ENCODE data around the gene RNU5D-1.
"Not testable (repeated sequence)": the region's sequence is repeated elsewhere in the genome, so short reads cannot be mapped to it uniquely, and the experiment has no call there.

The RNU5D-1 gene

DNA sequence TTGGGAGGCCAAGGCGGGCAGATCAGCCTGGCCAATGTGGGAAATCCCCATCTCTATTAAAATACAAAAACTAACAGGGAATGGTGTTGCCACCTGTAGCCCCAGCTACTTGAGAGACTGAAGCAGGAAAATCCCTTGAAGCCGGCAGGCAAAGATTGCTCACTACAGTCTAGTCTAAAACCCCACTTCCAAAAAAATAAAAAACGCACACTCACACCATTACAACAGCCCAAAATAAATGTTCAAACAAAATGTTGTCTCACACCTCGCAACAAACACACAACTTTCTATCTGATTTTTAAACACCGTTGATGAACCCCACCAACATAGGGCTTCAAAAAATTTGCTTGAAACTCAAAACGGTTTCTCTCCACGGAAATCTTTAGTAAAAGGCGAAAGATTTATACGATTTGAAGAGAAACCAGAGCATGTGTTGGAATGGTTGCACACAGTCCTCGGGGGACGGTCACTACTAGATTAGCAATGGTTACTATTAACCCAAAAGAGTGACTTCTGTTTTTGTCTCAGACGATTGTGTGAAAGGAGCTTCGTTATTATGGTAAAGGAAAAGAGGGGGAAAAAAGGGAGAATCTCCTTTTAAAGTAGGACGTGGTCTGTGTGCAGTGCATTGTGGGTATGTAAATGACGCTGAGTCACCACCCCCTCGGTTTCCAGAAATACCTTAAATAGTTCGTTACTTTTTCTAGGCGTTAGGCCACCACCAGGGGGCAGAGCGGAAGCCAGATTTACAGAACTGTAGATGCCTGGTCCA, at the start of gene RNU5D-1:
RNU5D-1 (minus strand) TSS at position 430 of the 772 bp plus-strand sequence.
- 0 out of 2 replicates have a peak, but pooled peaks cover 2% of the 10 kb centered on the region for H3K4me1 ChIP-seq (ENCODE audit: control insufficient read depth, insufficient read depth, low read length)
- no peak within 1 kb of the TSS for H3K4me3 ChIP-seq (ENCODE audit: low read depth, low read length)
- H3K9ac ChIP-seq (ENCODE audit: low read depth, low read length), result peak within 1 kb of the TSS; percentile 96
- H3K9me3 ChIP-seq (ENCODE audit: control insufficient read depth, insufficient read depth, low read length), result no peaks in the 10 kb centered on the region
- H3K27ac ChIP-seq (ENCODE audit: low read depth, low read length), result peak within 1 kb of the TSS; percentile 100
- no peaks in the 10 kb centered on the region for H3K36me3 ChIP-seq (ENCODE audit: control insufficient read depth, insufficient read depth, low read length)
- H3K27me3 ChIP-seq (ENCODE audit: control insufficient read depth, insufficient read depth, low read length), result no peaks in the 10 kb centered on the region

DNA sequence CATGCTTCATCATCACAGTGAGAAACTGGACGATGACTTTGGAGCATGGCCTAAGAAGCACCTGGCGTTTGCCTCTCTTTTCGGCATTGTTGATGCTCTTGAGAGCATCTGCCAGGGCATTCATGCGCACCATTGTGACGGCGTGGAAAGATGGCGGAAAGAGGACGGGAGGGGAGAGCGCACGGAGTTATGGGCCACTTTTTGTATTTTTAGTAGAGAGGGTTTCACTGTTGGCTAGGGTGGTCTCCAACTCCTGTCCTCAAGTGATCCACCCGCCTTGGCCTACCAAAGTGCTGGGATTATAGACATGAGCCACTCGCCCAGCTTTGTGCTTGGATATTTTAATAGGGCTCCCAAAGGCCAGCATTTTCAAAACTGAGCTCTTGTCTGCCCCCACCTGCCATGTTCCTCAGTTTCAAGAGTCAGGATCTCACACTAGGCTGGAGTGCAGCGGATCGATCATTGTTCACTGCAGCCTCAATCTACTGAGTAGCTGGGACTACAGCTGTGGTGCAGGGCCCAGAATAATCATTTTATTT, 49.7 kb upstream of the RNU5D-1 start:
- H3K9ac ChIP-seq (ENCODE audit: low read depth, low read length), result no peak overlapping the region
- peaks cover 12% of the 10 kb centered on the region for H3K4me1 ChIP-seq (ENCODE audit: control insufficient read depth, insufficient read depth, low read length)
- peaks cover 6% of the 10 kb centered on the region for H3K27me3 ChIP-seq (ENCODE audit: control insufficient read depth, insufficient read depth, low read length)
- peaks cover 47% of the 10 kb centered on the region for H3K36me3 ChIP-seq (ENCODE audit: control insufficient read depth, insufficient read depth, low read length)
- no peak overlapping the region for H3K4me3 ChIP-seq (ENCODE audit: low read depth, low read length)
- H3K27ac ChIP-seq (ENCODE audit: low read depth, low read length), result no peak overlapping the region
- no peaks in the 10 kb centered on the region for H3K9me3 ChIP-seq (ENCODE audit: control insufficient read depth, insufficient read depth, low read length)

DNA sequence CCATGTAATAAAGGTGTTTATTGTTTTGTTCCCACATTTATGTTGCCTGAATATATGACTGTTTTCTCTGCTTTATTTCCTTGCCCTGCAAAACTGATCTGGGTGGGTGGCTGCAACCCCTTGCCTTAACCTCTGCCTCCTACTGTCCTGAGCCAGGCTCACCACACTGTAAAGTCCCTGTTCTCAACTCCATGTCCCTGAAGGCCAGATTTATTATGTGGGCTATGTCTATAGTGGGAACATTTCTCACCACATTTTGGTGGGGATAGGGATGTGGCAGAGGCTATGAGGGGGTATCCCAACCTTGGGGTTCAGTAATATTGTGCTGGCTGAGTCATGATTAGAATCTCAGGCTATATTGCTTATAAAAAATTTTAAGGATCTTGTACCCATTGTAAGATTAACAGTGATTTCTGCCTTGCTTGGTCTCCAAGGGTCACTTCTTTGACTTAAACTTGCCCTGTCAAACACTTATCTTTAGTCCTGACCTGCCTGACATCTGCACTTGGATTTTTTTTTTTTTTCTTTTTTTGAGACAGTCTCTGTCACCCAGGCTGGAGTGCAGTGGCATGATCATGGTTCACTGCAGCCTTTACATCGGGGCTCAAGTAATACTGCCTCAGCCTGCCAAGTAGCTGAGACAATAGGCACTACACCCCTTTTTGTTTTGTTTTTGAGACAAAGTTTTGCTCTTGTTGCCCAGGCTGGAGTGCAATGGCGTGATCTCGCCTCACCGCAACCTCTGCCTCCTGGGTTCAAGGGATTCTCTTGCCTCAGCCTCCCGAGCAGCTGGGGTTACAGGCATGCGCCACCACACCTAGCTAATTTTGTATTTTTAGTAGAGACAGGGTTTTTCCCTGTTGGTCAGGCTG, 48.0 kb upstream of the RNU5D-1 start:
- Histone ChIP-seq H3K27ac (ENCODE audit: low read depth, low read length) (no peak overlapping the region), H3K4me3 (ENCODE audit: low read depth, low read length) (no peak overlapping the region), H3K4me1 (ENCODE audit: control insufficient read depth, insufficient read depth, low read length) (peaks cover 5% of the 10 kb centered on the region; the same call in 1 of the 2 replicates), H3K36me3 (ENCODE audit: control insufficient read depth, insufficient read depth, low read length) (peaks cover 47% of the 10 kb centered on the region), H3K27me3 (ENCODE audit: control insufficient read depth, insufficient read depth, low read length) (no peaks in the 10 kb centered on the region; the same call in 1 of the 2 replicates), H3K9me3 (ENCODE audit: control insufficient read depth, insufficient read depth, low read length) (no peaks in the 10 kb centered on the region), H3K9ac (ENCODE audit: low read depth, low read length) (no peak overlapping the region)

DNA sequence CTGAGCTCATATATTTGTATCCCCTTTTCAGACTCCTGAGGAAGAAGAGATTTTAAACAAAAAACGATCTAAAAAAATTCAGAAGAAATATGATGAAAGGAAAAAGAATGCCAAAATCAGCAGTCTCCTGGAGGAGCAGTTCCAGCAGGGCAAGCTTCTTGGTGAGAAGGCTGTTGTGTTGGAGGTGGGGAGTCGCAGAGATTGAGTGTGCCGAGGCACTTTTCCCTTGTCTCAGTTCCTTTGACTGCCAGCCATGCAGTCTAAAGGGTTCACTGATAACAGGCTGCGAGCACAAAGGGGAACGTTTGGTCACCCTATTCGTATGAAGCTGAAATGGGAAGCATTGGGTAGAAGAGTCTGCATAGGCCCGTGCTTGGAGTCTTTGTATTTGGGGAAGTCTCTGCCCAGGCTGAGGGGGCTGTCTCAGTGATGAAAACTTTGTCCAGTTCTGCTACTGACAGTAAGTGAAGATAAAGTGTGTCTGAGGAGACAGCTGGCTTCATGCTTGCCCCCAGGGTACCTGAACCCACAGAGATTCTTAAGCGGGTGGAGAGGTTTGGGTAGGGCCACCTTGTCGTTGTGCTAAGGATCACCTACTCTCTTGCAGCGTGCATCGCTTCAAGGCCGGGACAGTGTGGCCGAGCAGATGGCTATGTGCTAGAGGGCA, 47.1 kb upstream of the RNU5D-1 start:
- no peak overlapping the region for H3K9ac ChIP-seq (ENCODE audit: low read depth, low read length)
- peak overlapping the region; percentile 95 for H3K27ac ChIP-seq (ENCODE audit: low read depth, low read length)
- H3K36me3 ChIP-seq (ENCODE audit: control insufficient read depth, insufficient read depth, low read length), result peaks cover 47% of the 10 kb centered on the region
- H3K4me1 ChIP-seq (ENCODE audit: control insufficient read depth, insufficient read depth, low read length), result no peaks in the 10 kb centered on the region
- no peaks in the 10 kb centered on the region for H3K9me3 ChIP-seq (ENCODE audit: control insufficient read depth, insufficient read depth, low read length)
- peak overlapping the region; percentile 97; the same call in 1 of the 2 replicates for H3K4me3 ChIP-seq (ENCODE audit: low read depth, low read length)
- H3K27me3 ChIP-seq (ENCODE audit: control insufficient read depth, insufficient read depth, low read length), result no peaks in the 10 kb centered on the region

DNA sequence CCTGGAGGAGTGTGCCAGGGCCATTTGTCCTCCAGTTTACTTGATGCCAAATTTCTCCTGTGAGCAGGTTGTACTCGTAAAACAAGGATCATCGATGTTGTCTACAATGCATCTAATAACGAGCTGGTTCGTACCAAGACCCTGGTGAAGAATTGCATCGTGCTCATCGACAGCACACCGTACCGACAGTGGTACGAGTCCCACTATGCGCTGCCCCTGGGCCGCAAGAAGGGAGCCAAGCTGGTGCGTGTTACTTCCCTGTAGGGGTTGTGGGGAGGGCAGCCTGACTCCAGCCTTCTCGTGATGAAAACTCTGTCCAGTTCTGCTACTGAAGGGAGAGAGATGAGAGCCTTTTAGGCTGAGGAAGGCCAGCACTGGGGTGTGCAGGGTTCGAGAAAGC, 46.6 kb upstream of the RNU5D-1 start:
- Histone ChIP-seq H3K4me1 (ENCODE audit: control insufficient read depth, insufficient read depth, low read length) (no peaks in the 10 kb centered on the region), H3K27me3 (ENCODE audit: control insufficient read depth, insufficient read depth, low read length) (no peaks in the 10 kb centered on the region), H3K9me3 (ENCODE audit: control insufficient read depth, insufficient read depth, low read length) (no peaks in the 10 kb centered on the region), H3K36me3 (ENCODE audit: control insufficient read depth, insufficient read depth, low read length) (peaks cover 47% of the 10 kb centered on the region), H3K9ac (ENCODE audit: low read depth, low read length) (peak overlapping the region; percentile 18; the same call in 1 of the 2 replicates), H3K4me3 (ENCODE audit: low read depth, low read length) (peak overlapping the region; percentile 97), H3K27ac (ENCODE audit: low read depth, low read length) (peak overlapping the region; percentile 95)

DNA sequence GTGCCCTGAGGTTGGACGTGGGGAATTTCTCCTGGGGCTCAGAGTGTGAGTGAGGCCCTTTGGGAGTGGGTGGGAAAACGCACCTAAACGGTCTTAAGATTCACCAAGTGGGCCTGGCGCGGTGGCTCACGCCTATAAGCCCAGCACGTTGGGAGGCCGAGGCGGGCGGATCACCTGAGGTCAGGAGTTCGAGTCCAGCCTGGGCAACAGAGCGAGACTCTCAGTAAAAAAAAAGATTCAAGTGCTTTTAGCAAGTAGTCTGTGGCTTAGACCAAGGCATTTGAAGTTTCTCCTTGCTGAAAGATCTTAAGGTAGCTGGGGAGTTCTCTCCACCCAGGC, 45.7 kb upstream of the RNU5D-1 start:
- H3K4me1 ChIP-seq (ENCODE audit: control insufficient read depth, insufficient read depth, low read length), result no peaks in the 10 kb centered on the region
- H3K36me3 ChIP-seq (ENCODE audit: control insufficient read depth, insufficient read depth, low read length), result peaks cover 47% of the 10 kb centered on the region
- no peaks in the 10 kb centered on the region for H3K27me3 ChIP-seq (ENCODE audit: control insufficient read depth, insufficient read depth, low read length)
- H3K4me3 ChIP-seq (ENCODE audit: low read depth, low read length), result peak overlapping the region; percentile 97
- no peaks in the 10 kb centered on the region for H3K9me3 ChIP-seq (ENCODE audit: control insufficient read depth, insufficient read depth, low read length)
- H3K27ac ChIP-seq (ENCODE audit: low read depth, low read length), result peak overlapping the region; percentile 95
- peak overlapping the region; percentile 99 for H3K9ac ChIP-seq (ENCODE audit: low read depth, low read length)

DNA sequence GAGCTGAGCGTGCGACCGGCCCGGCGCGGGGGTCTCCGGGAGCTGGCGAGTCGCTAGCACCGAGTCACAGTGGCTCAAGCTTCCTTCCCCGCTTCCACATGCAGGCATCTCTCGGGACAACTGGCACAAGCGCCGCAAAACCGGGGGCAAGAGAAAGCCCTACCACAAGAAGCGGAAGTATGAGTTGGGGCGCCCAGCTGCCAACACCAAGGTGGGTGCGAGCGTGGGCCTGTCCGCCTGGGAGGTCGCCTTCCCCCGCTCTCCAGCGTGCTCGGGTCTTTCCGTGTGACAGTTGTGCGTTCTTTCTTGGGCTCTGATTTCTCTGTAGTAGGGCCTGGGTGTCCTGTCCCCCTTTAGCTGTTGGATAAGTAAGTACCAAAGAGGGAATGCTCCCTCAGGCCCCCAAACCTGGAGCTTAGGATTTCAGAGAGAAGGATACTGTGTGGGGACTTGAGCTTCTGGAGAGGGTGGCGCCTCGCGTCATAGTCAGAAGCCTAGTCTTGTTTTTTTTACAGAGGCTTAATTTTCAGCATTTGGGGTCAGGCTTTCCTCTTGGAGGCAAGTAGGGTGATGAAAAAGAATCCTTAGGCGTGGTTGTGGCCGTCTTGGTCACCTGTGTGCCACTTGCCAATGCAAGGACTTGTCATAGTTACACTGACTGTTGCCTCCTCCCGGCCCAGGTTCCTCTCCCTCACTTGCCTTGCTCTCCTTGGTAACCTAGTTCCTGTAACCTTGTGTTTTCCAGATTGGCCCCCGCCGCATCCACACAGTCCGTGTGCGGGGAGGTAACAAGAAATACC, 45.2 kb upstream of the RNU5D-1 start:
- Histone ChIP-seq H3K9me3 (ENCODE audit: control insufficient read depth, insufficient read depth, low read length) (no peaks in the 10 kb centered on the region), H3K36me3 (ENCODE audit: control insufficient read depth, insufficient read depth, low read length) (peaks cover 45% of the 10 kb centered on the region), H3K4me1 (ENCODE audit: control insufficient read depth, insufficient read depth, low read length) (no peaks in the 10 kb centered on the region), H3K9ac (ENCODE audit: low read depth, low read length) (peak overlapping the region; percentile 99), H3K27ac (ENCODE audit: low read depth, low read length) (peak overlapping the region; percentile 95), H3K27me3 (ENCODE audit: control insufficient read depth, insufficient read depth, low read length) (no peaks in the 10 kb centered on the region), H3K4me3 (ENCODE audit: low read depth, low read length) (peak overlapping the region; percentile 97)

DNA sequence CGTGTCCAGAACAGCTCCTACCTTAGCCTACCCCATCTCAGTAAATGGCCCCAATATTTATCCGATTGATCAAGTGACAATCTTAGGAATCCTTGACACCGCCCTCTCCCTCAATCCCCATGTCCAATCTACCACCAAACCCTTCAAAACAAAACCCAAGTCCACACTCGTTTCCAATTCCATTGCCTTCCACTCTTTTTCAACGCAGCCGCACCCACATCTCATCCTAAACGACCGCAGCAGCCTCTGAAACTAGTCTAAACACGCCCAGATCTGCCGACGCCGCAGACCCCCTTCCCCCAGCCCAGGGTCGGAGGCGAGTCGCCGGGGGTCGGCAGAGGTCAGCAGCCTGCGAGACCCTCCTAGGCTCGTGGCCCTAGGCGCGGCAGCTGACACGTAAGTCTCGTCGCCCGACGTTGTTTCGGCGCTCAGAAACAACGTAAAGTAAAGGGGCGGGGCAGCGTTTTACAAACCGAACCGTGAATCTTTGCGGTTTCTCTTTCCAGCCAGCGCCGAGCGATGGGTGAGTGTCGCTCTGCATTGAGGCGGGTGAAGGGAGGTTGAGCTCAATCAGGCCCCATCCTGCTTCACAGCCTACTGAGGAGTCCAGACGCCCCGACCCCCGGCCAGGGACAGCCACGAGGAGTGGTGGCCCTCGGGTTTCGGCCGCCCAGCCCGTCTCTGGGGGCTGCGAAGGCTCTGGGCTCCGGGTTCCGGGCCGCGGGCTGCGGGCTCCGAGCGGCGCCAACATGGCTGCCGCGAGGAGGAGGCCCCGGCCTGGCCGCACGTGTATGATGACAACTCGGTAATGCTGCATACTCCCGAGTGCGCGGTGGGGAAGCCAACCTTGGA, 44.3 kb upstream of the RNU5D-1 start, which contains the start of gene RPS8:
RPS8 (plus strand) TSS at position 463 of the 852 bp plus-strand sequence; CDS start at position 520, 57 bp downstream.
- peak within 1 kb of the TSS; percentile 95 for H3K27ac ChIP-seq (ENCODE audit: low read depth, low read length)
- peak within 1 kb of the TSS; percentile 97 for H3K4me3 ChIP-seq (ENCODE audit: low read depth, low read length)
- H3K9ac ChIP-seq (ENCODE audit: low read depth, low read length), result peak within 1 kb of the TSS; percentile 99
- no peaks in the 10 kb centered on the region for H3K4me1 ChIP-seq (ENCODE audit: control insufficient read depth, insufficient read depth, low read length)
- H3K36me3 ChIP-seq (ENCODE audit: control insufficient read depth, insufficient read depth, low read length), result peaks cover 42% of the 10 kb centered on the region
- no peaks in the 10 kb centered on the region for H3K27me3 ChIP-seq (ENCODE audit: control insufficient read depth, insufficient read depth, low read length)
- no peaks in the 10 kb centered on the region for H3K9me3 ChIP-seq (ENCODE audit: control insufficient read depth, insufficient read depth, low read length)

DNA sequence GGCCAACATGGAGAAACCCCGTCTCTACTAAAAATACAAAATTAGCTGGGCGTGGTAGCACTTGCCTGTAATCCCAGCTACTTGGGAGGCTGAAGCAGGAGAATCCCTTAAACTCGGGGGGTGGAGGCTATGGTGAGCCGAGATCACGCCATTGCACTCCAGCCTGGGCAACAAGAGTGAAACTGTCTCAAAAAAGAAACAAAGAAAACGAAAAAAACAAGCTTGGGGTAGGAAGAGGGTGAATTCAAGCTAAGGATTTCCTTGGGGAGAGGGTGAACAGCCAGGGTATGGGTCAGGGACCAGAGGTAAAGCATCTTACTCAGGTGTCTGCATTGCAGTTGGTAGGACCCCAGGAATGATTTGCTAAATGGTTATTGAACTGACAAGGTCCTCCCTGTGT, 35.5 kb upstream of the RNU5D-1 start:
- peaks cover 64% of the 10 kb centered on the region for H3K36me3 ChIP-seq (ENCODE audit: control insufficient read depth, insufficient read depth, low read length)
- not testable (repeated sequence) for H3K27me3 ChIP-seq (ENCODE audit: control insufficient read depth, insufficient read depth, low read length); H3K27ac ChIP-seq (ENCODE audit: low read depth, low read length); H3K9ac ChIP-seq (ENCODE audit: low read depth, low read length); H3K9me3 ChIP-seq (ENCODE audit: control insufficient read depth, insufficient read depth, low read length); H3K4me3 ChIP-seq (ENCODE audit: low read depth, low read length); H3K4me1 ChIP-seq (ENCODE audit: control insufficient read depth, insufficient read depth, low read length)

All from HUES48 (cell line).